GM21423 (cell line): ENCODE results near the gene TCF4.
A peak's percentile ranks its signal among the peaks of the same experiment; 100 is the strongest.

Experiments used
- ATAC-seq: cut with Tn5 transposase; IDR thresholded peaks from one replicate; pipeline ENCODE4 v1.9.1; 2021; ENCODE audit warnings: mild to moderate bottlenecking, moderate library complexity; ENCODE audit not compliant: unreplicated experiment

The TCF4 gene

DNA sequence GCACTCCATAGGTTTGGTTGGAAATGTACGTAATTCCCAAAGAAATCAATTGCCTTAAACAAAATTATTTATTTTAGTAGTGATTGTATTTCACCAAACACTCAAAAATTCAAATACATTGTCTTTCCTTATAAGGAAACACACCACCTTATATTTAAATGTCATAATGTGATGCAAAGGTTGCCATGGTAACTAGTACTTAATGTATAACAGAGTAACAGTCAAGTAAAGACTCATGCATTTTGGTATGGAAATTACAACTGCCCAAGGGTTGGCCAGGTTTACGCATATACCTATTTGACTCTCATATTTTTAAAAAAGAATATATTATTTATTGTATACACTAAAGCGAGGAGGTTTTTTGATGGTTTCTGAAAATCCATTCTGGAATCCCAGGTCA is 231.2 kb downstream of the TCF4 start:
- no peak for ATAC-seq

- no peak for ATAC-seq
Measured at GRCh38 chr18:55355223-55355622, 232.8 kb downstream of the TCF4 start.

- no peak for ATAC-seq
Measured at GRCh38 chr18:55354795-55355194, 233.2 kb downstream of the TCF4 start.

GRCh38 chr18:55353806-55354205 is 234.2 kb downstream of the TCF4 start:
- ATAC-seq = no peak

- no peak for ATAC-seq
Measured at GRCh38 chr18:55353391-55353790, 234.6 kb downstream of the TCF4 start.

- ATAC-seq = no peak
Measured at GRCh38 chr18:55351980-55352714, 235.8 kb downstream of the TCF4 start.

DNA sequence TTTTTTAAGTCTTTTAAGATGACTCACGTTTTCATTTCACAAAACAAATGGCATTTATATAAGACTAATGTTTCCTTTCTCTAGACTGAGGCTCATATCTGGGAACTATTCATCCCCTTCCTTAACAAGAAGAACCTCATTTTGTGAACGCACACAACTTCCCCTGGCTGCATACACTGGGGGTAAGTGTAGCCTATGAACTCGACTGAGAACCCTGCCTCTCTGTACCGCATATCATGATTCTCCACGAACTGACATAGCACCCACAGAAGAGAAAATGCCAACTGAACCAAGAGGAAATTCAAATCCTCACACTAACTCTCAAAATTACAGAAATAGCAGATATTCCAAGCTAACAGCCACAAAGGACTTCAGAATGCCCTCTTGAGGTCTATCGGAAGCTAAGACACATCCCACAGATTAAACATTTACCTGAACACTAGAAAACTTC is 236.7 kb downstream of the TCF4 start:
- ATAC-seq = no peak

GRCh38 chr18:55349685-55350084 is 238.3 kb downstream of the TCF4 start:
- ATAC-seq = no peak

DNA sequence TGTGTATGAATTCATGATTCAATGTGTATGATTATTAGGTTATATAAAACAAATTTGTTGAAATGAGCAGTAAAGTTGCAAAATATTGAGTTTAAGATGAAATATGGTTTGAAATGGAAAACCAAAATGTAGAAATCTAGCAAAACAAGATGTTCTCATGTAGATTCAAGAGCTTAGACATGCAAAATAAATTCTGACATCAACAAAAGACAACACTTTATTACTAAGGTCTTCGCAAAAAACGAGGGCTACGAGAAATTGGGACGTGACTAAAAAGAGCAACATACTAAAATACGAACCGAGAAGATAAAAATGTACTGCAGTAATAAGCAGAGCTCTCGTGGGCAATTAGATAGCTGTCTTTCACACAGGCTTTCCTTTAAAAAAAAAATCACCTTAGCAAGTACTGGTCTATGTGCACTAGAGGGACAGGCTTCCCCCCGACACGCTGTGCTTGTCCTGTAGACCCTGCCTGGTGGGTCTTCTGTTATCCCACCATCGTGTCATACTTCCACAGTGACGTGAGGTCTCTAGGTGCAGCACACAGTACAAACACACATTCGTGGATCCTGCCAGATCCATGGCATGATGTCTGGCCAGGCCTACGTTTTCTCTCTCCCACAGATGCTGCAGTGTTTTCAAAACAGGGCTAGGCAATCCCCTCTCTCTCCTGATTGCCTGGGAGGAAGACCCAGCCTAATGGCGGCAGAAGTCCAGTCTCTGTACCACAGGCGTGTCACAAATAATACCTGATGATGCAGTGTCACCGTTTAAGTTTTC is 240.8 kb downstream of the TCF4 start:
- no peak for ATAC-seq

GRCh38 chr18:55346387-55346786 is 241.6 kb downstream of the TCF4 start:
- ATAC-seq = no peak

GRCh38 chr18:55345103-55345950 is 242.7 kb downstream of the TCF4 start:
- no peak for ATAC-seq

- ATAC-seq = peak; percentile 68
Measured at GRCh38 chr18:55343396-55344073, 244.5 kb downstream of the TCF4 start.

DNA sequence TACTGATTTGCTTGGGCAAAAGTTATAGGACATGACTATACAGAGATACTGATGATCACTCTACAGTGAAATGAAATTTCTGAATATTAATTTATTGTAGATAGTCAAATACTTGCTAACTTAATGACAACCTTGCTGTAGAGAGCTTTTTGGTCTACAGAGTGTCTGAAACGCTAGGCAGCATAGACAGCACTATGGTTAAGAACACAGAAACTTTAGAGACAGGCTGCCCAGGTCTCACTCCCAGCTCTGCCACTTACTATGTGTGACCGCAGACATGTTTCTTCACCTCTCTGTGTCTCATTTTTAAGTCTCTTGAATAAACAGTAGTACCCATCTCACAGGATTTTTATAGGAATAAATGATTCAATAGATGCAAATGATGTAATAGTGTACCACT is 247.0 kb downstream of the TCF4 start:
- ATAC-seq = no peak

DNA sequence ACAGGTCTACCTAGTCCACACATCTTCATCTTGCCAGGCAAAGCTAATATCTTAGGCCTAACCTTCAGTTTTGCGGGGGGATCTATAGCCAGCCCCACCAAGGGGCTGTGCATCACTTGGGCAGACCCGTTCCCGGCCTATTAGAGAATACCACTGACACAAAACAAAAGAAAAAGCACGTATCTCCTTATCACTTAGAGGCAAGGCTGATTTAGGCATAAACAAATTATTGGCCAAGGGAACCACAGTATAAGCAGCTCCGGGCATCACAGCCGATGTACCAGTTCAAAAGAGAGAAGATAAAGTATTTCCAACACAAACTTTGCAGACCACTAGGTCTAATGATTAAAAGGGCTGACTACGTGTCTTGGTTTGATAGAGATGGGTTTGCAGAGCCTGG is 248.0 kb downstream of the TCF4 start:
- no peak for ATAC-seq

GRCh38 chr18:55338978-55339650 is 248.9 kb downstream of the TCF4 start:
- no peak for ATAC-seq

DNA sequence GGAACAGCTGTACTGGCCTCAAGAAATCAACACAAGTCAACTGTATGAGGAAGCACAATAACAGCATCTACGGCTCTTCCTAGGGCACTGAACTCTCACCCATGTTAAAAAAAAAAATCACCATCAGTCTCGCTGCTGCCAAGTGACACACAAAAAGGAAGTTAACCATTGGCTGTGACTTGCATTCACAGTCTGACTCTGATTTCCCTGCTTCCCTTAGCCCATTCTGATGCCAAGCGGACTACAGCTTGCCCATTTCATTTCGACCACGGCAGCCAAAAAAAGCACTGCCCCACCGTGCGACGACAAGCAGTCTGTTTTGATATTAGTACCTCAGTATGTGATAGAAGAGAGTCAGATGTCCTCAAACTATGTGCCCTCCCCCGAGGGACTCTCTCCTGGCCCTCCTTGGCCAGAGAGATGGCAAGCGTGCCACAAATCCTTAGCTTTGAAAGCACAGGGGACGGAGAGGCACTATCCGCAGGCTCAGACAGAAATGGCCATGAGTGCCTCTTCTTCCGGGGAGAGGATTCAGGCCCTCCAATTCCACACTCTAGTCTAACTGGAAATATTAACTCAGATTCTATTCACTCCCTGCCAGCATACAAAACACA is 250.0 kb downstream of the TCF4 start:
- ATAC-seq = no peak

DNA sequence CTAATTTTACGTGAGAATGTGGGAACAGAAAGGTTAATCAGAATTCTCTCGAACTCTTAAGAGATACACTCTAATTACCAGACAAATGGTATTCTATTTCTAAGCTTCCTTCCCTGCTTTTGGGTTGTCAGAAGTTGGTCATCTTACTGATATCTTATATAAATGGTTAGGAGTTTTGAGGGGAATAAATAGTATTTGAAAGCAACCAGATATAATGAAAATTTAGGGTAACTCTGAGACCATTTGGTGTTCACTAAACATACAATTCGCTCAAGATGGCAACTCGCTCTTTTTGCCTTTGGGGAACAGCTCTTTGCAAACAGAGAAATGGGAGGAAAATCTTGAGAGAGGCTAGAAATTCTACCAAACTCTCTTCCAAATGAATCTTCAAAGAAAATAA is 250.9 kb downstream of the TCF4 start:
- ATAC-seq = no peak

GRCh38 chr18:55336438-55337100 is 251.4 kb downstream of the TCF4 start:
- no peak for ATAC-seq

- no peak for ATAC-seq
Measured at GRCh38 chr18:55334875-55335274, 253.1 kb downstream of the TCF4 start.
